ENCODE measurements around the gene RBBP6.

DNA sequence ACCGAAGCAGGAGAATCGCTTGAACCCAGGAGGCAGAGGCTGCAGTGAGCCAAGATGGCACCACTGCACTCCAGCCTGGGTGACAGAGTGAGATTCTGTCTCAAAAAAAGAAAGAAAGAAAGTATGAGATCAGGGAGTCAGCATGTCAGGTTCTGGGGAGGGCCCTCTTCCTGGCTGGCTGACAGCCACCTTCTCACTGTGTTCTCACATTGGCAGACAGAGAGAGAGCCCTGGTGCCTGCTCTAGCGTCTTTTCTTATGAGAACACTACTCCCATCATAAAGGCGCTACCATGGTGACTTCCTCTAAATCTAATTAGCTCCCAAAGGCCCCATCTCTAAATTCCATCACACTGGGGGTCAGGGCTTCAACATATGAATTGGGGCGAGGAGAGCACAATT, 27.6 kb upstream of the RBBP6 start:
- TF ChIP-seq, protein P1, sequence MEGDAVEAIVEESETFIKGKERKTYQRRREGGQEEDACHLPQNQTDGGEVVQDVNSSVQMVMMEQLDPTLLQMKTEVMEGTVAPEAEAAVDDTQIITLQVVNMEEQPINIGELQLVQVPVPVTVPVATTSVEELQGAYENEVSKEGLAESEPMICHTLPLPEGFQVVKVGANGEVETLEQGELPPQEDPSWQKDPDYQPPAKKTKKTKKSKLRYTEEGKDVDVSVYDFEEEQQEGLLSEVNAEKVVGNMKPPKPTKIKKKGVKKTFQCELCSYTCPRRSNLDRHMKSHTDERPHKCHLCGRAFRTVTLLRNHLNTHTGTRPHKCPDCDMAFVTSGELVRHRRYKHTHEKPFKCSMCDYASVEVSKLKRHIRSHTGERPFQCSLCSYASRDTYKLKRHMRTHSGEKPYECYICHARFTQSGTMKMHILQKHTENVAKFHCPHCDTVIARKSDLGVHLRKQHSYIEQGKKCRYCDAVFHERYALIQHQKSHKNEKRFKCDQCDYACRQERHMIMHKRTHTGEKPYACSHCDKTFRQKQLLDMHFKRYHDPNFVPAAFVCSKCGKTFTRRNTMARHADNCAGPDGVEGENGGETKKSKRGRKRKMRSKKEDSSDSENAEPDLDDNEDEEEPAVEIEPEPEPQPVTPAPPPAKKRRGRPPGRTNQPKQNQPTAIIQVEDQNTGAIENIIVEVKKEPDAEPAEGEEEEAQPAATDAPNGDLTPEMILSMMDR (IDR thresholded peaks at IDR 0.05), result no peak
- TF ChIP-seq POLR2AphosphoS5 (IDR thresholded peaks at IDR 0.05), result no peak

All from suprapubic skin (tissue), 3 donors.